ENCODE measurements around the gene RTP5.
A peak's percentile ranks its signal among the peaks of the same experiment; 100 is the strongest.

The RTP5 gene

DNA sequence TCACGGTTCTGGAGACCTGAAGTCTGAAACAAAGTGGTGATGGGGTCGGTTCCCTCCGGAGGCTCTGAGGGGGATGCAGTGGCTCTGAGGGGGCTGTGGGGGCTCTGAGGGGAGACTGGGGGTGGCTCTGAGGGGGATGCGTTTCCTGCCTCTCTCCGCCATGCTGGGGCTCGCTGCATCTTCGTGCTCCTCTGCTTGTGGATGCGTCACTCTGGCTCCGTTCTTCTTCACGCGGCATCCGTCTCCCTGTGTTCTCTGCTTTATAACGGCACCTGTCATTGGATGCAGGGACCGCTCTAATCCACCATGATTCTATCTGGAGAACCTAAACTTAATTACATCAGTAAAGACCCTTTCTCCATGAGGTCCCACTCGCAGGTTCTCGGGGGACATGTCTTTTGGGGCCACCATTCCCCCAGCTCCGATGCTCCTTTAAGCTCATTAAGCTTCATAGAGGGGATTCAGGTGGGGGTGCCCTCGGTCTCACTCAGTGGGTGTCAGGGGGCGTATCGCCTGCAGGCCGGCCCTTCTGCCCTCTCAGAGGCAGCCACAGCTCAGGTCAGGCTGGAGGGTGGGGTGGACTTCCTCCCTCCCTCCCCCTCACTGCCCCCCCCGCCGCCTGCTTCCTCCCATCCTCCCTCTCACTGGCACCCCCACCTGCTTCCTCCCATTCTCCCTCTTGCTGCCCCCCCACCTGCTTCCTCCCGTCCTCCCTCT is 18.4 kb downstream of the RTP5 start:
- no peak for DNase-seq (ENCODE audit: low spot score)

GRCh38 chr2:241888641-241889040 is 19.1 kb downstream of the RTP5 start:
- DNase-seq (ENCODE audit: low spot score), result no peak

GRCh38 chr2:241890524-241891235 is 21.2 kb downstream of the RTP5 start:
- no peak for DNase-seq (ENCODE audit: low spot score)

DNA sequence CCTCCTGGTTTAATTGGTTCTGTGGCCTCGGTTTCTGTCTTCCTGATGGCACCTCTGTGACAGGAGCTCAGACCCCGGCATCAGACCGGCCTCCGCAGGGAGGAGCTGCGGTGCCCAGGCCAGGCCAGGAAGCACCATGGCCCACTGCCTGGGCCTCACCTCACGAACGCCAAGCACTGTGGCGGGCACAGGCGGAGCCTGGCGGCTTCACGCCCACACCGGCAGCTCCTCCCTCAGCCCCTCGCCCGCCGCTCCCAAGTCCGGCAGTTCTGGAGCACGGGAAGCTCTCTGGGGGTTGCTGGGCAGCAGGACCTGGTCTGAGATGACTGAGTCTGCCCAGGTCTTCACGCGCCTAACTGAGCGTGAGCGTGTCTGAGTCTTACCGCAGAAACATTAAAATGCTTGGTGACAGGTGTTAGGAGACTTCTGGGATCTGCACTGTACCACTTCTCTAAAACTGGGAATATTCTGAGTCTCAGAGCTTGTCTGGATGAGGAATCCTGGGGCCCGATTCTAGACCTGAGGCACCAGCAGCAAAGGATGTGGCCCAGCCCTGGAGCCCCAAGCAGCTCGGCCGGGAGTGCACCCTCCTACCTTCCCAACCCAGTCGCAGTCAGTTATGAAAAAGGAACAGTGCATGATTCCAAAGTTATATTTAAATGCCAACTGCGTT is 21.9 kb downstream of the RTP5 start:
- DNase-seq (ENCODE audit: low spot score), result no peak

GRCh38 chr2:241891988-241892298 is 22.4 kb downstream of the RTP5 start:
- DNase-seq (ENCODE audit: low spot score), result no peak

DNA sequence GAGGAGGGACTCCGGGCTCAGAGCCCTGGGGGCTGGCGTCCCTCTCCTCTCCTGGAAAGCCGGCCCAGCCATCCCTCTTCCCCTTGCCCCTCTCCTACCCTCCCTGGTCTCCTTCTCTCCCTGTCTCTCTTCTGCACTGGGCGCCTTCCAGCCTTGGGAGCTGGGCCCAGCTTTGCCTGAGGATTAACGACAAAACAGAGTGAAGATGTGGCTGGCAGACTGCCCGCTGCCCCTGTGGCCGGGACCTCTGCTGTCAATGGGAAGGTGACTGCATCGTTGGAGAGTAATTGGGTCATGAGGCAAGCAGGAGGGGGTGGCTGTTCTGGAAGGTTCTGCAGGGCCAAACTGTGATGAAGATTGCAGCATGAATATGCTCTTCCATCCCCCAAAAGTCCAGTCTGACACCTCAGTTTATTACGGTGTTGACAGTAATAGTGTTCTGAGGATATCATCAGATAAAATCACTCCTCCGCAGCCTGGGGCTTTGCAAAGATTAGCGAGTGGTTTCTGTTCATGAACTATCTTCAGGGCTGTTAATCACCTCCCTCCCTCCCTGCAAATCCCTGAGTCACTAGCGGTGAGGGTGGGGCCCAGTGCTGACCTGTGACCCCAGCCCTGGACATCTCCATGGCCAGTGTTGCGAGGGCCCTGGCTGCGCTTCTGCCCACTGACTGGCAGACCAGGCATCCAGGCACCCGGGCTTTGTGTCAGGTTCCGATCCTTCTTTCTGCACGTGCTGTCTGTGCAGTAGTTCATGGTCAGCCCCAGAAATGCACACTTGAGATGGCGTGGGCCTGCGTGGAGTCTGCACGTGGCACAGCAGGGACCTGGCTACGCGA is 23.0 kb downstream of the RTP5 start:
- no peak for DNase-seq (ENCODE audit: low spot score)

DNA sequence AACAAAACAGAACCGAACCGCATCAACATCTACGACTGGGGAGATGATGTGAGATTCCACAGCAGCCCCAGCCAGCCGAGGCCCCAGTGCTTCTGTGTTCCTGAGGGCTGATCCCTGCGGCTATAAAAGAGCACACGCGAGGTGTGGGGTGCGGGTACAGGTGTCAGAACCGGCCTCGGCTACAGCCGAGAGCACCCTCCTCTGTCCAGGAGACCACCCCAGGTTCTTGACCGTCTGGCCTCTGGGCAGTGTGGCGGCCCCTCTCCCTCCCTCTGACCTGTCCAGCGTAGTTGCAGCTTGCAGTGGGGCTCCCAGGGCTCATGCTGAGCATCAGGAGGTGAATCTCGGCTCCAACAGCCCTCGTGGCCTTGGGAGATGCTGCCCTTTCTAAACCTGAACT is 23.7 kb downstream of the RTP5 start:
- no peak for DNase-seq (ENCODE audit: low spot score)

DNA sequence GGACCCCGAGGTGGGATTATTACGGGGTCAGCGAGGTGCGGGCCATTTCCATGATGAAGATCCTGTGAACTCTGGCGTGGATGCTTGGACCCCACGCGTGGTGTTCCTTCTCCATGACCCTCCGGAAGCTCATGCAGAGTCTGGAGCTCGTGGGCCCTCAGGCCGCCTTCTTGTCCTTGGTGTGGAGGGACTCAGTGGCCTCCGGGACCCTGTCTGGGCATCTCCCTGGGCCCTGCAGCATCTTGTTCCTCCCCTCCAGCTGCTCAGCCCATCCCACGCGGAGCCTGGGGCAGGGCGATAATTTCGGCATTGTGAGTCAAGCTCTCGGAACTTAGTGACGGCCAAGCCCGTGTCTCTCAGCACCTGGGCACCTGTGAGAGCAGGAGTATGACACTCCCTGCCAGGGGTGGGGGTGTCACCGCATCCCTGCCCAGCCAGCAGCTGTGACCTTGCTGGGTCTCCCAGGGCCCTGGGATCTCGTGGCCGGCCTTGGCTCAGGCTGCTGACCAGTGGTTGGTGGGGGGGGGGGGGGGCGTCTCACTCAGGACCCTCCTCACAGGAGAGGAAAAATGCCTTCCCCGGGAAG is 24.6 kb downstream of the RTP5 start:
- DNase-seq (ENCODE audit: low spot score), result no peak

DNA sequence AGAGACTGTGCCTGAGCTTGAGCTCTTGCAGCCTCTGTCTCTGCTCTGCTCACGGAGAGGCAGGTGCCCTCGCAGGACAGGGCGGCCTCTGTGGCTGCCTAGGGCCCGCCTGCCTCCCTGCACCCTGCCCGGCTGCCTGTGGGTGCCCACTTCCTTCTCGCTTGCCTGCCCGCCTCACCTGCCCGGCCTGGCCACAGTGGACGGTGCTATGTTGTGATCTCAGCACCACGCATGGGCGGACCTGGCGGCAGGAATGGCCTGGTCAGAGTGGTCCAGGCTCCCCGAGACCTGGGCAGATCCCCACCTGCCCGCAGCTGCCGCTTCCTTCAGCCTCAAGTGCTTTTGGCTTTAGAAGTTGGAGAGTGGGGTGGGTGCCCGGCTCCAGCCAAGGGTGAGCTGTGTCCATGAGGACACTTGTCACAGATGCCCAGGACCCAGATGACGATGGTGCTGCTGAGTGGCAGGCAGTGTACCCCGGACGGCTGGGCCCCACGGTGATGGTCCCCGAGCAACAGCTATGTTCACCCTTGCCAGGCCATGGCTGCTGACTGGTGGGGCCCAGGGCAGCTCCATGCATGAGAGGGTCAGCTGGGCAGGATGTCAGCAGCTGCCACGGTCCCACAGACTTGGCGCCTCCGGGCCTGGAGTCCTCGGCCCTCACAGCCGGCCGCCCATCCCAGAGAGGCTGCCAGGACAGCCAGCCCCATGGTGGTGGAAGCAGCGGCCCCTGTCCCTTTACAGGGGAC is 25.3 kb downstream of the RTP5 start:
- DNase-seq (ENCODE audit: low spot score), result no peak

- DNase-seq (ENCODE audit: low spot score), result no peak
Measured at GRCh38 chr2:241895427-241895711, 25.8 kb downstream of the RTP5 start.

DNA sequence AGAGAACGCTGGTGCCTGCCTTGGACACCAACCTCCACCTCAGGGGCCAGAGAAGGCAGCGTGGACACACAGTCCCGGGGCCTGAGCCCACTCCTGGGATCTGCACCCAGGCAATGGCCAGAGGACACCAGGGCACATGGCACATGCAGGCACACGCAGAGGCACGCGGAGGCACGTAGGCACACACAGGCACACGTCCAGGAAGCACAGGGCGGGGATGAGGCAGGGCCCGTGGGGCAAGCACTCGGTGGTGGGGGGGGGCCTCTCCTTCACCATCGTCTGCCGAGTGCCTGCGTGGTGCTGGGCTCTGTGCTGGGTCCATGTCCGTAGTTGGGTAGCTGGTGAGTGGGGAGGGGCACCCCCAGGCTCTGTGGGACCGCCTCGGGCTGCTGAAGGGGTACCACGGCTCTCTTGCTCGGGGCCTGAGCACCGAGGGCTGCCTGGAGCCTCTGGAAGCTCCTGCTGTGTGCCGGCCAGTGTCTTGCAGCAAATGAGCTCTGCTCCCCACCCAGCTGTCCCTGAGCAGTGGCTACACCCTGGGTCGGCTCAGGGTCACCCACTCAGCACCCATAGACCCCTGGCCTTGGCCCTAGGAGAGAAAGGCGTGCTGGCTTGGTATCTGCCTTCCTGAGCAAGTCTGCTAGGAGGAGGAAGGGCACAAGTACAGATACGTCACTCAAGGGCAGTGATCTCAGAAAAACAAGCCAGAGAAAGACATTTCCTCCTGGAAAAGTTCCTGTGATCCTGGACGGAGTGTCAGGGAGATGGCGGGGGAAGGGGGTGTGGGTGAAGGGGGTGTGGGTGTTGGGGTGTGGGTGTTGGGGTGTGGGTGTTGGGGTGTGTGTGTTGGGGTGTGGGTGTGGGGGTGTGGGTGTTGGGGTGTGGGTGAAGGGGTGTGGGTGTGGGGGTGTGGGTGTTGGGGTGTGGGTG is 26.4 kb downstream of the RTP5 start:
- DNase-seq (ENCODE audit: low spot score), result peak; percentile 49

- DNase-seq (ENCODE audit: low spot score), result no peak
Measured at GRCh38 chr2:241896746-241897201, 27.2 kb downstream of the RTP5 start.

DNA sequence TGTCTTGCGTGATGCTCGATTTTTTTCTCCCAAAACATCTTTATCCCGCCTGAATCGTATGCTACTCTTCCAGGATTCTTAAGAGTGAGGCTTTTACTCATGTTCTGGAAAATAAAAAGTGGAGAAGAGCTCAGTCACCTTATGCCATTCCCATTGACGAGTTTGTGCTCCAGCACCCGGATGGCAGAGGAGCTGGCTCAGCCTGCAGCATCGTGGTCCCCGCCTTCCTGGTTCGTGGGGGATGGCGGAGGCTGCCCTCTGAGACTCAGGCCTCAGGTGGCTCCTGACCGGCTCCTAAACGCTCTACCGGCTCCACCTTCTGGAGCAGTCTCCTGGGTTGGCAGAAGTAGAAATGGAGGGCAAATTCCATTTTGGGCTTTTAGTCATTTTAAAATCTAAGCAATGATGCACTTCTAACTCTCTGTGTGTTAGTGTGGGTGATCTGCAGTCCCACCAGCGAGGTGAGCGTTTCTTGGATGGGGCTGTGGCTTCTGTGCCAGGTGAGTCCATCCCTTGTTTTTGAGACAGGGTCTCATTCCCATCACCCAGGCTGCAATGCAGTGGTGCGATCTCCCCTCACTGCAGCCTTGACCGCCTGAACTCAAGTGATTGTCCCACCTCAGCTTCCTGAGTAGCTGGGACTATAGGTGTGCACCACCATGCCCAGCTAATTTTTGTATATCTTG is 27.8 kb downstream of the RTP5 start:
- DNase-seq (ENCODE audit: low spot score), result no peak

DNA sequence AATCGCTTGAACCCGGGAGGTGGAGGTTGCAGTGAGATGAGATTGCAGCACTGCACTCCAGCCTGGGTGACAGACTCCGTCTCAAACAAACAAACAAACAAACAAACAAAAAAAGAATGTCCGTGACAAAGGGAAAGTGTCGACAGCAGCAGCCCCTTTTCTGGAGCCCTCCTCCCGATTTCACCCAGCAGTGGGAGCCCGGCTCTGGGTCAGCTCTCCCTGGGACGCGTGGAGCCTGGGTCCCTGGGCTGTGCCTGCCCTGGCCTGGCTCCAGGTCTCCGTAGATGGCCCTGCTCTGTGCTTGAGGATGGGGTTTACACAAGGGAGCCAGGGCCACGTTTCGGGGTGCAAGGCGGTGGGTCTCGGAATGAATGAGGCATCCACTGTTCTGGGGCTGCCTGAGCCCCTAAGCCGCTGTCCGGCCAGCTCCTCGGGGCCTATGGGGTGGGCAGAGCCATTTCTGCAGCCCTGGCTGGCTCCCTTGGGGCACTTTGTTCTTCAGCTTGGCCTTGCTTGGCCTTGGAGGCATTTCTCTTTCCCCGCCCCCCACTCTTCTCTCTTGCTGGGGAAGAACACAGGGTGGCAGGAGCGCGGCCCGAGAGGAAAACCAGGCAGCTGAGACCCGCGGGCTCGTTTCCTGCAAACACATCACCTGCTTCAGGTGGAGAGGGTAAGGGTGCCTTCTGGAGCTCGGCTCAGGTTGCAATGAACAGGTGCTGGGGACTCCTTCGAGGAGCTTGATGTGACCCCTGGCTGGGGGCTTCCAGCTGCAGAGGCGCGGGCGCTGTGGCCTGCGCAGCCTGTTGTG is 29.1 kb downstream of the RTP5 start:
- DNase-seq (ENCODE audit: low spot score), result no peak

GRCh38 chr2:241900251-241901017 is 30.9 kb downstream of the RTP5 start:
- no peak for DNase-seq (ENCODE audit: low spot score)

DNA sequence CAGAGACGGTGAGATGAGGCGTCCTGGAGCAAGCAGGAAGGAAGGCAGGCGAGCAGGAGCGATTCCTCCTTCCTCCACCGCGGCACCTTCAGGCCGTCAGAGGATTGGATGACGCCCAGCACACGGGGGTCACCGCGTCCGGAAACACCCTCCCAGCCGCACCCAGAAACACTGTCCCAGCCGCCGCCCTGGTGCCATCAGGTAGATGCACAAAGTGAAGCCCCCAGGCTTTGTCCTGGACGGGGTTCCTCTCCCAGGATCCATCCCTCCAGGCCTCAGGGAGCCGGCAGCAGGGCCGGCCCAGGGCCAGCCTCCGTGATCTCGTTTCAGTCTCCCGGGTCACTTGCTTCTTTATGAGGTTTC is 31.5 kb downstream of the RTP5 start:
- DNase-seq (ENCODE audit: low spot score), result no peak

- DNase-seq (ENCODE audit: low spot score), result no peak
Measured at GRCh38 chr2:241901500-241902351, 32.2 kb downstream of the RTP5 start.
